MM.1S (cell line): ENCODE measurements around the gene LPCAT1.

Experiments
- DNase-seq: peaks from one replicate; pipeline ENCODE4 v3.0.0-alpha.2; 2015
- H2AFZ ChIP-seq: fragments of 300-600 bp; sonication (generic); 2 replicates; pipeline ENCODE4 v1.6.0; 2016; ENCODE audit warnings: antibody characterized with exemption, low read length
- H3F3A ChIP-seq: fragments of 300-600 bp; sonication (generic); 2 replicates; pipeline ENCODE4 v1.6.1; 2016; ENCODE audit warnings: mild to moderate bottlenecking, antibody characterized with exemption, low read length, moderate library complexity, mixed read lengths; ENCODE audit not compliant: insufficient read depth
- H3K27ac ChIP-seq: fragments of 300-600 bp; sonication (generic); 2 replicates; pipeline ENCODE4 v1.5.1; 2016; ENCODE audit warnings: mild to moderate bottlenecking, low read length
- H3K27me3 ChIP-seq: fragments of 300-600 bp; sonication (generic); replicated peaks from 2 replicates; pipeline ENCODE4 v1.6.0; 2016; ENCODE audit warnings: low read length; ENCODE audit not compliant: insufficient read depth
- H3K36me3 ChIP-seq: fragments of 300-600 bp; sonication (generic); replicated peaks from 2 replicates; pipeline ENCODE4 v1.6.1; 2016; ENCODE audit warnings: mild to moderate bottlenecking, low read length, mixed read lengths; ENCODE audit not compliant: insufficient read depth
- H3K4me1 ChIP-seq: fragments of 300-600 bp; sonication (generic); 2 replicates; pipeline ENCODE4 v1.6.1; 2016; ENCODE audit warnings: low read length, mixed read lengths
- H3K4me2 ChIP-seq: fragments of 300-600 bp; sonication (generic); 2 replicates; pipeline ENCODE4 v1.6.0; 2016; ENCODE audit warnings: low read depth, low read length
- H3K4me3 ChIP-seq: fragments of 300-600 bp; sonication (generic); 2 replicates; pipeline ENCODE4 v1.5.1; 2016; ENCODE audit warnings: low read length, mixed read lengths
- H3K79me2 ChIP-seq: fragments of 300-600 bp; sonication (generic); 2 replicates; pipeline ENCODE4 v1.6.1; 2016; ENCODE audit warnings: mixed run types, low read length, mixed read lengths
- H3K9ac ChIP-seq: fragments of 300-600 bp; sonication (generic); 2 replicates; pipeline ENCODE4 v1.6.1; 2016; ENCODE audit warnings: low read length, mixed read lengths
- H3K9me2 ChIP-seq: fragments of 300-600 bp; sonication (generic); replicated peaks from 2 replicates; pipeline ENCODE4 v1.6.1; 2016; ENCODE audit warnings: mild to moderate bottlenecking, low read length, mixed read lengths; ENCODE audit not compliant: insufficient read depth
- H3K9me3 ChIP-seq: fragments of 300-600 bp; sonication (generic); replicated peaks from 2 replicates; pipeline ENCODE4 v1.6.1; 2016; ENCODE audit warnings: mild to moderate bottlenecking, low read length, mixed read lengths; ENCODE audit not compliant: insufficient read depth
- H4K20me1 ChIP-seq: fragments of 300-600 bp; sonication (generic); 2 replicates; pipeline ENCODE4 v1.6.1; 2016; ENCODE audit warnings: mild to moderate bottlenecking, low read length, moderate library complexity, mixed read lengths; ENCODE audit not compliant: insufficient read depth
- EZH2 ChIP-seq: fragments of 300-600 bp; sonication (generic); optimal IDR thresholded peaks from 2 replicates; pipeline ENCODE3; 2017; ENCODE audit warnings: low read depth, mild to moderate bottlenecking, antibody characterized with exemption, low read length, mixed read lengths
- EZH2phosphoT487 ChIP-seq: fragments of 300-600 bp; sonication (generic); IDR thresholded peaks from 2 replicates; pipeline ENCODE4 v1.6.1; 2018; ENCODE audit warnings: antibody characterized with exemption, low read length
- TF ChIP-seq, protein P1 (sequence below): fragments of 300-600 bp; sonication (generic); IDR thresholded peaks from 2 replicates; pipeline ENCODE4 v1.5.1; 2016; ENCODE audit warnings: antibody characterized with exemption, low read length, mixed read lengths

The LPCAT1 gene

DNA sequence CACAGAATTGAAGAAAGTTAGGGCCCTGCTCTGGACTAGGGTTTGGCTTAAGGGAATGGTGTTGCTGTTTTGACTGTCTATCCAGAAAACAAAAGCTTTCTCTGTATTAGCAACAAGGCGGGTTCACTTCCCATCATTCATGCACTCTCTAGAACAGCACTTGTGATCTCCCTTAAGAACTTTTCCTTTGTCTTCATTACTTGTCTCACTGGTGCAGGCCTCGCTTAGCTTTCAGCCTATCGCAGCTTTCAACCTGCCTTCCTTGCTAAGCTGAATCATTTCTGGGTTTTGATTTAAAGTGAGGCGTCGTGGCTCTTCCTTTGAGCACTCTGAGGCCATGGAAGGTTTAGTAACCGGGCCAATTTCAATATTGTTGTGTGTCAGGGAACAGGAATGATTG lies 35.2 kb upstream of the LPCAT1 start:
- DNase-seq: no peak
- Histone ChIP-seq H3K9ac (no peak overlapping the region), H3K4me2 (no peak overlapping the region), H3K27me3 (no peaks in the 10 kb centered on the region), H3K79me2 (no peaks in the 10 kb centered on the region), H3K36me3 (no peaks in the 10 kb centered on the region), H3K9me2 (no peaks in the 10 kb centered on the region), H3K4me3 (no peak overlapping the region), H3K27ac (no peak overlapping the region), H2AFZ (no peak overlapping the region), H4K20me1 (no peaks in the 10 kb centered on the region), H3F3A (no peaks in the 10 kb centered on the region), H3K9me3 (no peaks in the 10 kb centered on the region), H3K4me1 (no peaks in the 10 kb centered on the region)
- no peak for TF ChIP-seq EZH2
- TF ChIP-seq, protein P1, sequence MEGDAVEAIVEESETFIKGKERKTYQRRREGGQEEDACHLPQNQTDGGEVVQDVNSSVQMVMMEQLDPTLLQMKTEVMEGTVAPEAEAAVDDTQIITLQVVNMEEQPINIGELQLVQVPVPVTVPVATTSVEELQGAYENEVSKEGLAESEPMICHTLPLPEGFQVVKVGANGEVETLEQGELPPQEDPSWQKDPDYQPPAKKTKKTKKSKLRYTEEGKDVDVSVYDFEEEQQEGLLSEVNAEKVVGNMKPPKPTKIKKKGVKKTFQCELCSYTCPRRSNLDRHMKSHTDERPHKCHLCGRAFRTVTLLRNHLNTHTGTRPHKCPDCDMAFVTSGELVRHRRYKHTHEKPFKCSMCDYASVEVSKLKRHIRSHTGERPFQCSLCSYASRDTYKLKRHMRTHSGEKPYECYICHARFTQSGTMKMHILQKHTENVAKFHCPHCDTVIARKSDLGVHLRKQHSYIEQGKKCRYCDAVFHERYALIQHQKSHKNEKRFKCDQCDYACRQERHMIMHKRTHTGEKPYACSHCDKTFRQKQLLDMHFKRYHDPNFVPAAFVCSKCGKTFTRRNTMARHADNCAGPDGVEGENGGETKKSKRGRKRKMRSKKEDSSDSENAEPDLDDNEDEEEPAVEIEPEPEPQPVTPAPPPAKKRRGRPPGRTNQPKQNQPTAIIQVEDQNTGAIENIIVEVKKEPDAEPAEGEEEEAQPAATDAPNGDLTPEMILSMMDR: no peak
- TF ChIP-seq EZH2phosphoT487: no peak

DNA sequence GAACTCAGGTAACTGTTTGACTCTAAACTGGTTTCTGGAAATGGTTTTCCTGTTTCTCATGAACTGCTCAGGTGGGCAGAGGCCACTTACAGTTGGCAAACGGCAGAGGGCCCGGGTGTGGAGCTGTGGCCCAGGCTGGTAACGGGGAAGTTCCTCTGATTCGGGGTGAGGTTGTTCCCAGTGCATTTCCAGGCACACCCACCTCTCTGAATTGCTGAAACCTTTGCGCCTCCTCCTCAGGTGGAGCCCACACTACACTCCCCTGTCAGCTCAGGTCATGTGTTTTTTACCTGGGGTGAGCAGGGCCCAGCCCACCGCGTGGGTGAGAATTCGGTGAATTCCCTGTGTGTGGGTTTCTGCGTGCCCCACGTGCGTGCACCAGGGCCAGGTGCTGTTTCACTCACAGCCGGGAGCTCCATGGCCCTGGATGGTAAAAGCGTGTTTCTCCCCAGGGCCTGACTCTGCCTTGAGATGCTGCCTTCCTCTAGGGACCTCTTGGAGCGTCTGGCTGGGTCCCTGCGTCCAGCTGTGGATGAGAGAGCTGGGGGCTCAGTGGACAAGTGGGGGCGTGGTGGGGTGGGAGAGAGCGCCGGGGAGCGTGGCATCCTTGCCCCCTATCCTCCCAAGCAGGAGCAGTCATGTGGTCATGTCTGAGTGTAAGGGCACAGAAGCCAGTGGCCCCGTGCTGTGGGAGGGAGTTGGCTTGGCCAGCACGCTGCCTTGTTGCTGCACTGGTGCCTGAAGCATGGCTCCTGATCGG lies 33.5 kb upstream of the LPCAT1 start:
- no peaks in the 10 kb centered on the region for H3K9me3 ChIP-seq
- TF ChIP-seq EZH2: no peak
- TF ChIP-seq, protein P1: no peak
- TF ChIP-seq EZH2phosphoT487: no peak
- H3K4me3 ChIP-seq: no peak overlapping the region
- H3K27ac ChIP-seq: no peak overlapping the region
- no peak overlapping the region for H3K9ac ChIP-seq
- H3K4me1 ChIP-seq: no peaks in the 10 kb centered on the region
- no peaks in the 10 kb centered on the region for H4K20me1 ChIP-seq
- H3K36me3 ChIP-seq: no peaks in the 10 kb centered on the region
- H3K9me2 ChIP-seq: no peaks in the 10 kb centered on the region
- H3F3A ChIP-seq: no peaks in the 10 kb centered on the region
- no peak overlapping the region for H2AFZ ChIP-seq
- DNase-seq: no peak
- peaks cover 5% of the 10 kb centered on the region; the same call in 1 of the 2 replicates for H3K27me3 ChIP-seq
- H3K4me2 ChIP-seq: no peak overlapping the region
- H3K79me2 ChIP-seq: no peaks in the 10 kb centered on the region

DNA sequence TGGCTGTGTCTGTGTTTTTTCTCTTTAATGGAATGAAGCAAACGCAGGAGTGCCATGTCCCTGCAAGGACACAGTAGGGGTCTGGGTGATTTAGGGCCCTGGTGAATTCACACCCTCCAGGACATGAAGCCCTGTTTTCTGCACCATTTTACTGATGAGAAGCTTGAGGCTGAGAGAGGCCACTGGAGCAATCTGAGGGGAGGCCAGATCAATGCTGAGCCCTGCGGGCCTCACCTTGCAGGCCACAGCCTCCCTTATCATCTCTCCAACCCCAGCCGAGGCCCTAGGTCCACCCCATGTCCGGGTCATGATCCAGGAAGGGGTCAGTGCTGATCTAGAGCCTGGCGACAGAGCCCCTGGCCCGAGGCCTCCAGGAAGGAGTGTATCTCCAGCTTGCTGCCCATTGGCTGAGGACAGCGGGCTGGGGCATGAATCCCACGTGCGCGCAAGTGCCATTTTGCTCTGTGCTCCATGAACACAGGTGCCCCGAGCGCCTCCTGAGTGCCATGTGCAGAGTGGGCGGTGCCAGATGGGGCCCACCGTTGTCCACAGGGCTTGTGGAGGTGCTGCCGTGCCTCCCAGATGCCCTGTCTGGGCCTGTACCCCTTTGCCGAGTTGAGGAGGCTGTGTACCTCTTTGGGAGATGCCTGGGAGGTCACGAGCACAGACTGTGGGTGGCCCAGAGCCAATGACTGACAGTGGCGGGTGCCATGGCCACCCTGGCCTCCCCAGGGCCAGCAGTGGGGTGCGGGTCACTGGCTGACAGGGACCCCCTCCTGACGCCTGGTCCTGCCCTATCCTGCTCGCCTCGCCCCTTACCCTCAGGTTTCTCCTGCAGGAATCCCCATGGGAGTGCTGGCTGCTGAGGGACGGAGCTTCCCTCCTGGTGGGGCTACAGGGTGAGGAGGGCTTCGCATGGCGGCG lies 32.3 kb upstream of the LPCAT1 start:
- Histone ChIP-seq H3K4me2 (no peak overlapping the region), H3K9me3 (no peaks in the 10 kb centered on the region), H2AFZ (no peak overlapping the region), H3K36me3 (no peaks in the 10 kb centered on the region), H3K79me2 (no peaks in the 10 kb centered on the region), H4K20me1 (no peaks in the 10 kb centered on the region), H3K9me2 (no peaks in the 10 kb centered on the region), H3K4me3 (no peak overlapping the region), H3F3A (no peaks in the 10 kb centered on the region), H3K27ac (no peak overlapping the region), H3K9ac (no peak overlapping the region), H3K4me1 (no peaks in the 10 kb centered on the region), H3K27me3 (peaks cover 5% of the 10 kb centered on the region; the same call in 1 of the 2 replicates)
- no peak for DNase-seq
- TF ChIP-seq EZH2 (no peak), EZH2phosphoT487 (no peak)
- TF ChIP-seq, protein P1: no peak
